Testis (tissue), 3 donors: ENCODE measurements around the gene SLC4A4. TPM values are rescaled to one million over a fixed set of nuclear protein-coding genes. Genes with fewer than 3 reads are reported as not detected.
"Not testable (repeated sequence)": the region's sequence is repeated elsewhere in the genome, so short reads cannot be mapped to it uniquely, and the experiment has no call there.

Source experiments
- DNase-seq: peaks from one replicate; pipeline ENCODE4 v3.0.0-alpha.2; 2019
- H3K27ac ChIP-seq, 2 donors: fragments of 200-600 bp; sonication (generic); one replicate each; pipeline ENCODE4 v1.5.1; 2019
- H3K27me3 ChIP-seq: fragments of 200-600 bp; sonication (generic); one replicate; pipeline ENCODE4 v1.5.1; 2019
- H3K36me3 ChIP-seq: fragments of 200-600 bp; sonication (generic); one replicate; pipeline ENCODE4 v1.5.1; 2017; ENCODE audit warnings: low read depth; ENCODE audit errors: missing control alignments
- H3K4me1 ChIP-seq: fragments of 200-600 bp; sonication (generic); one replicate; pipeline ENCODE4 v1.5.1; 2019
- H3K4me3 ChIP-seq, 2 donors: fragments of 200-600 bp; sonication (generic); one replicate each; pipeline ENCODE4 v1.5.1; 2017 to 2019
- H3K9me3 ChIP-seq: fragments of 200-600 bp; sonication (generic); one replicate; pipeline ENCODE4 v1.5.1; 2017
- CTCF ChIP-seq, 3 experiments: fragments of 450-650 bp in 2 of 3; fragments of 200-600 bp in 1 of 3; sonication (generic) in 1 of 3; IDR thresholded peaks; one replicate each; pipeline ENCODE4 v1.5.1; 2016 to 2019; ENCODE audit warnings: antibody characterized with exemption in 3 of 3, mild to moderate bottlenecking in 2 of 3, moderate library complexity in 1 of 3
- POLR2A ChIP-seq: fragments of 450-650 bp; IDR thresholded peaks from one replicate; pipeline ENCODE4 v1.6.1; 2017; ENCODE audit warnings: antibody characterized with exemption, mild to moderate bottlenecking, moderate library complexity
- WGBS, 2 donors: methylation state at CpG; one replicate each; pipeline ENCODE4 v1.1.5; 2018; 5-methylcytosine and 5-hydroxymethylcytosine counted together
- intact Hi-C: fragments of 100-400 bp; cut with DNase I; formaldehyde crosslinking; loops from one replicate; pipeline ENCODE4 v1.15.1; 2023; ENCODE audit warnings: low total_unique reads
- polyA plus RNA-seq: library from polyadenylated mRNA; stranded (reverse); fragments of 350-450 nt; fragmentation: Illumina TruSeq; extraction: RNeasy Lipid Tissue Mini Kit (QIAGEN cat#74804); gene quantifications from one replicate; pipeline ENCODE4 v1.2.3, GENCODE V29; 2014; ENCODE audit warnings: low read depth, low replicate concordance; ENCODE audit not compliant: insufficient read depth
- total RNA-seq, 2 donors: library from RNA; depleted of rRNA; stranded (reverse); fragments of >200 nt; gene quantifications; one replicate each; pipeline ENCODE4 v1.2.3, GENCODE V29; 2016

SLC4A4 gene
- total and polyA plus RNA-seq, 3 donors from 2014 or later = 1.7 to 2.9 (median 2.2) TPM

GRCh38 chr4:71400810-71401209, 62.0 kb downstream of the SLC4A4 start:
- TF ChIP-seq POLR2A (no peak), CTCF (IDR thresholded peaks at IDR 0.05) (no peak)
- H3K27me3 ChIP-seq = no peaks in the 10 kb centered on the region
- no peak overlapping the region for H3K4me3 ChIP-seq
- H3K36me3 ChIP-seq = no peaks in the 10 kb centered on the region
- H3K4me1 ChIP-seq = no peaks in the 10 kb centered on the region
- no peaks in the 10 kb centered on the region for H3K9me3 ChIP-seq
- H3K27ac ChIP-seq = no peak overlapping the region
- intact Hi-C loops = no loop called here
- DNase-seq = no peak

GRCh38 chr4:71402616-71403015, 63.8 kb downstream of the SLC4A4 start:
- Histone ChIP-seq H3K9me3 (no peaks in the 10 kb centered on the region), H3K4me1 (no peaks in the 10 kb centered on the region), H3K27me3 (no peaks in the 10 kb centered on the region), H3K36me3 (no peaks in the 10 kb centered on the region), H3K4me3 (no peak overlapping the region), H3K27ac (no peak overlapping the region)
- intact Hi-C loops = no loop called here
- DNase-seq = no peak
- no peak for TF ChIP-seq CTCF (IDR thresholded peaks at IDR 0.05)
- no peak for TF ChIP-seq POLR2A

GRCh38 chr4:71404049-71404448, 65.2 kb downstream of the SLC4A4 start:
- no peaks in the 10 kb centered on the region for H3K36me3 ChIP-seq
- no peaks in the 10 kb centered on the region for H3K9me3 ChIP-seq
- H3K27me3 ChIP-seq = no peaks in the 10 kb centered on the region
- H3K4me3 ChIP-seq = no peak overlapping the region
- no peaks in the 10 kb centered on the region for H3K4me1 ChIP-seq
- DNase-seq = no peak
- TF ChIP-seq CTCF (IDR thresholded peaks at IDR 0.05) (no peak), POLR2A (no peak)
- 98 to 100% methylated on average over 1 of the region's 1 CpG for WGBS, 2 donors
- no peak overlapping the region for H3K27ac ChIP-seq
- intact Hi-C loops = no loop called here

GRCh38 chr4:71405791-71406190, 67.0 kb downstream of the SLC4A4 start:
- DNase-seq = no peak
- Histone ChIP-seq H3K27me3 (no peaks in the 10 kb centered on the region), H3K4me3 (no peak overlapping the region), H3K9me3 (no peaks in the 10 kb centered on the region), H3K27ac (no peak overlapping the region), H3K4me1 (no peaks in the 10 kb centered on the region), H3K36me3 (no peaks in the 10 kb centered on the region)
- 57 to 61% methylated on average over 2 of the region's 2 CpGs for WGBS, 2 donors
- no peak for TF ChIP-seq POLR2A
- intact Hi-C loops = no loop called here

- Histone ChIP-seq H3K9me3 (no peaks in the 10 kb centered on the region), H3K36me3 (no peaks in the 10 kb centered on the region), H3K4me1 (no peaks in the 10 kb centered on the region), H3K27me3 (no peaks in the 10 kb centered on the region), H3K27ac (no peak overlapping the region), H3K4me3 (no peak overlapping the region)
- no peak for DNase-seq
- intact Hi-C loops = no loop called here
- 94 to 97% methylated on average over 1 of the region's 1 CpG for WGBS, 2 donors
- TF ChIP-seq POLR2A (no peak), CTCF (IDR thresholded peaks at IDR 0.05) (no peak)
These were observed 67.7 kb downstream of the SLC4A4 start for GRCh38 chr4:71406459-71406963.

GRCh38 chr4:71408961-71409360, 70.1 kb downstream of the SLC4A4 start:
- H3K4me1 ChIP-seq, H3K4me3 ChIP-seq, H3K27ac ChIP-seq, H3K27me3 ChIP-seq, intact Hi-C loops, DNase-seq, H3K9me3 ChIP-seq, H3K36me3 ChIP-seq: not testable (repeated sequence)
